H9 (cell line): ENCODE data around the gene CBX3. TPM values are rescaled to one million over a fixed set of nuclear protein-coding genes. Genes with fewer than 3 reads are reported as not detected.

Source experiments
- DNase-seq: peaks from one replicate; pipeline ENCODE4 v3.0.0-alpha.2; 2017
- H2AFZ ChIP-seq: one replicate; pipeline ENCODE4 v1.6.1; 2013; ENCODE audit warnings: mild to moderate bottlenecking, low read length, control low read depth, moderate library complexity
- H2AK5ac ChIP-seq: 2 replicates; pipeline ENCODE4 v1.6.1; 2013; ENCODE audit warnings: low read length, control low read depth, mixed read lengths; ENCODE audit not compliant: insufficient read length
- H2BK120ac ChIP-seq: one replicate; pipeline ENCODE4 v1.6.1; 2013; ENCODE audit warnings: low read depth, mild to moderate bottlenecking, low read length, control low read depth, inconsistent platforms; ENCODE audit not compliant: poor library complexity, severe bottlenecking
- H2BK12ac ChIP-seq: 2 replicates; pipeline ENCODE4 v1.6.1; 2013; ENCODE audit warnings: low read length, control low read depth, mixed read lengths, low read depth; ENCODE audit not compliant: insufficient read length
- H2BK15ac ChIP-seq: 2 replicates; pipeline ENCODE4 v1.6.1; 2013; ENCODE audit warnings: low read depth, low read length, control low read depth
- H2BK20ac ChIP-seq: one replicate; pipeline ENCODE4 v1.6.1; 2013; ENCODE audit warnings: low read depth, mild to moderate bottlenecking, low read length, control low read depth, inconsistent platforms; ENCODE audit not compliant: poor library complexity, severe bottlenecking
- H2BK5ac ChIP-seq: 2 replicates; pipeline ENCODE4 v1.6.1; 2013; ENCODE audit warnings: low read length, control low read depth, mixed read lengths; ENCODE audit not compliant: insufficient read length
- H3K14ac ChIP-seq: 2 replicates; pipeline ENCODE4 v1.6.1; 2013; ENCODE audit warnings: low read length, control low read depth; ENCODE audit not compliant: insufficient read depth
- H3K18ac ChIP-seq: 2 replicates; pipeline ENCODE4 v1.6.1; 2013; ENCODE audit warnings: low read depth, mild to moderate bottlenecking, mixed read lengths, low read length, control low read depth; ENCODE audit not compliant: insufficient read length
- H3K23ac ChIP-seq: 2 replicates; pipeline ENCODE4 v1.6.1; 2013; ENCODE audit warnings: low read length, control low read depth, mixed read lengths, low read depth; ENCODE audit not compliant: insufficient read length
- H3K23me2 ChIP-seq: 2 replicates; pipeline ENCODE4 v1.6.1; 2013; ENCODE audit warnings: low read depth, mild to moderate bottlenecking, mixed read lengths, low read length, control low read depth; ENCODE audit not compliant: insufficient read length, poor library complexity, severe bottlenecking
- H3K27ac ChIP-seq: 2 replicates; pipeline ENCODE4 v1.5.1; 2013; ENCODE audit warnings: low read length, control low read depth, mixed read lengths, low read depth; ENCODE audit not compliant: insufficient read length
- H3K27me3 ChIP-seq: 2 replicates; pipeline ENCODE4 v1.6.1; 2013; ENCODE audit warnings: low read length, control low read depth, inconsistent platforms; ENCODE audit not compliant: insufficient read depth
- H3K4ac ChIP-seq: 2 replicates; pipeline ENCODE4 v1.6.1; 2013; ENCODE audit warnings: low read depth, mild to moderate bottlenecking, control low read depth, inconsistent platforms, low read length, moderate library complexity
- H3K4me1 ChIP-seq: 2 replicates; pipeline ENCODE4 v1.6.1; 2013; ENCODE audit warnings: low read length, control low read depth, inconsistent platforms; ENCODE audit not compliant: insufficient read depth
- H3K4me2 ChIP-seq: 2 replicates; pipeline ENCODE4 v1.6.1; 2013; ENCODE audit warnings: low read length, control low read depth, mixed read lengths; ENCODE audit not compliant: insufficient read length, insufficient read depth
- H3K56ac ChIP-seq: 2 replicates; pipeline ENCODE4 v1.6.1; 2013; ENCODE audit warnings: low read depth, mild to moderate bottlenecking, mixed read lengths, low read length, control low read depth; ENCODE audit not compliant: insufficient read length
- H3K79me1 ChIP-seq: 2 replicates; pipeline ENCODE4 v1.6.1; 2013; ENCODE audit warnings: low read depth, mild to moderate bottlenecking, moderate library complexity, low read length, control low read depth, inconsistent platforms; ENCODE audit not compliant: insufficient read depth, poor library complexity, severe bottlenecking
- H3K79me2 ChIP-seq: 2 replicates; pipeline ENCODE4 v1.6.1; 2013; ENCODE audit warnings: low read length, control low read depth, inconsistent platforms; ENCODE audit not compliant: insufficient read depth
- H3K9ac ChIP-seq: 2 replicates; pipeline ENCODE4 v1.6.1; 2013; ENCODE audit warnings: low read length, control low read depth, mixed read lengths; ENCODE audit not compliant: insufficient read length; ENCODE audit errors: extremely low read depth
- H3K9me3 ChIP-seq: one replicate; pipeline ENCODE4 v1.6.1; 2013; ENCODE audit warnings: low read depth, low read length, inconsistent platforms; ENCODE audit not compliant: control insufficient read depth
- H3T11ph ChIP-seq: one replicate; pipeline ENCODE4 v1.6.1; 2013; ENCODE audit warnings: mild to moderate bottlenecking, low read length, control low read depth, inconsistent platforms
- H4K20me1 ChIP-seq: one replicate; pipeline ENCODE4 v1.6.1; 2013; ENCODE audit not compliant: control insufficient read depth, insufficient read length, insufficient read depth
- H4K5ac ChIP-seq: 2 replicates; pipeline ENCODE4 v1.6.1; 2013; ENCODE audit warnings: low read depth, mild to moderate bottlenecking, mixed read lengths, low read length, control low read depth; ENCODE audit not compliant: insufficient read length
- H4K8ac ChIP-seq: replicated peaks from 2 replicates; pipeline ENCODE4 v1.6.1; 2013; ENCODE audit warnings: low read length, control low read depth, mixed read lengths, low read depth; ENCODE audit not compliant: insufficient read length
- H4K91ac ChIP-seq: 2 replicates; pipeline ENCODE4 v1.6.1; 2013; ENCODE audit warnings: low read depth, mild to moderate bottlenecking, moderate library complexity, mixed read lengths, low read length, control low read depth; ENCODE audit not compliant: insufficient read length
- H3K27ac Mint-ChIP-seq, 3 experiments: 2 replicates in 2 of 3; 3 replicates in 1 of 3; pipeline ENCODE4 v1.8.0; 2020 to 2021; ENCODE audit warnings: mixed read lengths in 3 of 3, mild to moderate bottlenecking in 1 of 3, moderate library complexity in 1 of 3
- H3K27me3 Mint-ChIP-seq: 2 replicates; pipeline ENCODE4 v1.8.0; 2021; ENCODE audit warnings: low read depth, mild to moderate bottlenecking, moderate library complexity, mixed read lengths
- H3K36me3 Mint-ChIP-seq, 3 experiments: 2 replicates in 2 of 3; 3 replicates in 1 of 3; pipeline ENCODE4 v1.8.0; 2020 to 2021; ENCODE audit warnings: low read depth in 3 of 3, mixed read lengths in 3 of 3; ENCODE audit not compliant: insufficient read depth in 1 of 3
- H3K4me1 Mint-ChIP-seq, 2 experiments: 2 replicates each; pipeline ENCODE4 v1.8.0; 2020; ENCODE audit warnings: mixed read lengths in 2 of 2
- H3K4me3 Mint-ChIP-seq, 2 experiments: 2 replicates in 1 of 2; 3 replicates in 1 of 2; pipeline ENCODE4 v1.8.0; 2020 to 2021; ENCODE audit warnings: mild to moderate bottlenecking in 2 of 2, mixed read lengths in 2 of 2, moderate library complexity in 1 of 2
- H3K9me3 Mint-ChIP-seq, 2 experiments: 2 replicates in 1 of 2; 3 replicates in 1 of 2; pipeline ENCODE4 v1.8.0; 2020; ENCODE audit warnings: mild to moderate bottlenecking in 2 of 2, mixed read lengths in 2 of 2, moderate library complexity in 1 of 2
- WGBS: extraction: QIAGEN DNeasy Blood & Tissue Kit; methylation state at CpG from one replicate; pipeline ENCODE4 v1.1.7; 2013; ENCODE audit warnings: missing lambda C conversion rate, low lambda C conversion rate, mixed read lengths; ENCODE audit not compliant: insufficient read length; ENCODE audit errors: extremely low coverage; 5-methylcytosine and 5-hydroxymethylcytosine counted together
- total RNA-seq: library from RNA; stranded (reverse); gene quantifications from 2 replicates; pipeline ENCODE4 v1.2.1, GENCODE V29; 2021
- TF ChIP-seq, protein P1 (sequence below): fragments of 200-600 bp; sonication (generic); conservative IDR thresholded peaks from 3 replicates; pipeline ENCODE4 v1.8.0; 2021; ENCODE audit warnings: antibody characterized with exemption, mild to moderate bottlenecking

Gene CBX3
- total RNA-seq, 1 experiment from 2014 or later, result 288 TPM

DNA sequence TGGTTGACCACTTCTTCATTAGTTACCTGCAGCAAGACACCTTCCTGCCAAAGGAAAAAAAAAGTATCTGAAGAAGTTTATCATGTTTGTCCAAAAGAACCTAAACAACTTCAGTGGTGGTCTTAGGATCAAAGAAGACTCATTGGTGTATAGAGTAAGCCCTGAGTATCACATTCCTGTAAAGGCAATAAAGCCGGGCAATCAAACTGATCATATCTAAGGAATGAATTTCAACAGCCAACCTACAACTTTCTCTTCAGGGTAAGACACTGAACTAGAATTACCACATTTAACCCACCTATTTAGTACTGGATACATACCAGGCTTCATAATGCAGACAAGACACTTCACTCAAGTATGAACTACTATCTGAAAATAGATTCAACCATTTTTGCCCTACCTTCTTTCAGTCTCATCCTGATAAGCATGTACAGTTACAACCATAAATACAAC, 11.1 kb upstream of the CBX3 start:
- peaks cover 3% of the 10 kb centered on the region for H3K79me1 ChIP-seq
- H3K4me1 ChIP-seq, result no peaks in the 10 kb centered on the region
- Mint-ChIP-seq H3K27me3 (no peaks in the 10 kb centered on the region; the same call in 1 of the 2 replicates), H3K9me3 (no peaks in the 10 kb centered on the region), H3K36me3 (peaks cover 56 to 88% (median 68%) of the 10 kb centered on the region in 3 experiments), H3K4me1 (peaks cover 25 to 40% of the 10 kb centered on the region in 2 experiments), H3K27ac (peak overlapping the region in 1 of 3 experiments; percentile 91; a peak in 3 of 7 replicates), H3K4me3 (no peak overlapping the region; a peak in 1 of 5 replicates)
- no peak overlapping the region for H3K56ac ChIP-seq
- no peak overlapping the region for H3K27ac ChIP-seq
- TF ChIP-seq, protein P1, sequence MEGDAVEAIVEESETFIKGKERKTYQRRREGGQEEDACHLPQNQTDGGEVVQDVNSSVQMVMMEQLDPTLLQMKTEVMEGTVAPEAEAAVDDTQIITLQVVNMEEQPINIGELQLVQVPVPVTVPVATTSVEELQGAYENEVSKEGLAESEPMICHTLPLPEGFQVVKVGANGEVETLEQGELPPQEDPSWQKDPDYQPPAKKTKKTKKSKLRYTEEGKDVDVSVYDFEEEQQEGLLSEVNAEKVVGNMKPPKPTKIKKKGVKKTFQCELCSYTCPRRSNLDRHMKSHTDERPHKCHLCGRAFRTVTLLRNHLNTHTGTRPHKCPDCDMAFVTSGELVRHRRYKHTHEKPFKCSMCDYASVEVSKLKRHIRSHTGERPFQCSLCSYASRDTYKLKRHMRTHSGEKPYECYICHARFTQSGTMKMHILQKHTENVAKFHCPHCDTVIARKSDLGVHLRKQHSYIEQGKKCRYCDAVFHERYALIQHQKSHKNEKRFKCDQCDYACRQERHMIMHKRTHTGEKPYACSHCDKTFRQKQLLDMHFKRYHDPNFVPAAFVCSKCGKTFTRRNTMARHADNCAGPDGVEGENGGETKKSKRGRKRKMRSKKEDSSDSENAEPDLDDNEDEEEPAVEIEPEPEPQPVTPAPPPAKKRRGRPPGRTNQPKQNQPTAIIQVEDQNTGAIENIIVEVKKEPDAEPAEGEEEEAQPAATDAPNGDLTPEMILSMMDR, result no peak
- H4K20me1 ChIP-seq, result no peaks in the 10 kb centered on the region
- WGBS, result no CpG with 5 or more reads among the region's 1 CpG
- no peak overlapping the region for H3K14ac ChIP-seq
- no peak overlapping the region for H3K18ac ChIP-seq
- H2BK15ac ChIP-seq, result no peak overlapping the region
- no peaks in the 10 kb centered on the region for H3K23me2 ChIP-seq
- no peak overlapping the region for H4K5ac ChIP-seq
- no peak overlapping the region for H4K91ac ChIP-seq
- H2BK5ac ChIP-seq, result no peak overlapping the region
- H3K9ac ChIP-seq, result no peak overlapping the region
- H3K27me3 ChIP-seq, result no peaks in the 10 kb centered on the region
- DNase-seq, result no peak
- no peak overlapping the region for H3K4ac ChIP-seq
- H2BK120ac ChIP-seq, result no peak overlapping the region
- no peak overlapping the region for H2BK20ac ChIP-seq
- H2AFZ ChIP-seq, result no peak overlapping the region
- no peak overlapping the region for H2BK12ac ChIP-seq
- H3T11ph ChIP-seq, result no peak overlapping the region
- no peak overlapping the region for H2AK5ac ChIP-seq
- H3K4me2 ChIP-seq, result no peak overlapping the region
- H3K9me3 ChIP-seq, result no peaks in the 10 kb centered on the region
- H3K23ac ChIP-seq, result no peak overlapping the region
- H3K79me2 ChIP-seq, result peaks cover 9% of the 10 kb centered on the region
- no peak overlapping the region for H4K8ac ChIP-seq
